NCI-H748 treated with DMSO at 0.1 percent for 48 hours (cell line): ENCODE measurements around the gene OPA3.

ENCODE experiments used
- DNase-seq: peaks from one replicate; lab custom pipeline; 2025; lab: John Stamatoyannopoulos, UW

The OPA3 gene

DNA sequence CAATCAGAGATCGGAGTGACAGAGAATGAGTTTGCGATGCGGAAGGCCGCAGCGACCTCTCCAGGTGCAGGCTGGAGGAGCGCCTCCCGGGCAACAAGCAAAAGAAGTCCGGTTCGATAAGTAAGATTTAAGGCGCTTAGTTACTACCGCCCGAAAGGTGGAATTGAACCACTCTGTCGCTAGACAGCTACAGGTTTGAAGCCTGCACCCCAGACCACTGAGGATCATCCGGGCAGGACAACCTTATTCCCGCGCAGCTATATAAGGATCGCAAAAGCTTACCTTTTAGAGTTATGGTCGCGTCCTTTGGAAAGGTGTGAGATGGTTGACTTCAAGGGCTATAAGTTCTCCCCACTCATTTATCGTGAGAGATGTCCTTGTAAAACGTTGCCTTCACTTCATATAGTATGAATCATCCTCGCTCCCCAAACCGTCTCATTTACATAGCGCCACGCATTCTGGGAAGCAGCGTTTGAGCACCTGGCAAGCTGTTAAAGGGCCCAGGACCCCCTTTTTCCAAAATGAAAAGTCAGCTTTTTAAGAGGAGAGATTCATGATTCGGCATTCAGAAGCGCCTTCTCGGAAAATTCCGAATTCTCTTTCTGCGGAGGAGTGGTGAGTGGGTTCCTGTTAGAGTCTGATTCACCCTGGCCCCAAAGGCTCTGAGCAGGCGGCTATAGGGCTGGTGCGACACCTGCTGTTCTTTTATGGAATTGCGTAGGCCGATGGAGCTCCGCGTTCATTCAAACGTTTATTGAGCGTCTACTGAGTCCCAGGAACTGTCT, 106.0 kb downstream of the OPA3 start:
- peak; percentile 93 for DNase-seq

GRCh38 chr19:45477713-45478453, 106.7 kb downstream of the OPA3 start:
- peak; percentile 86 for DNase-seq
